ENCODE measurements around the gene TPM4. TPM values are rescaled to one million over a fixed set of nuclear protein-coding genes. Genes with fewer than 3 reads are reported as not detected.

TPM4 gene
- total RNA-seq, 4 donors from 2014 or later: 21.8 to 62.8 (median 44.1) TPM

DNA sequence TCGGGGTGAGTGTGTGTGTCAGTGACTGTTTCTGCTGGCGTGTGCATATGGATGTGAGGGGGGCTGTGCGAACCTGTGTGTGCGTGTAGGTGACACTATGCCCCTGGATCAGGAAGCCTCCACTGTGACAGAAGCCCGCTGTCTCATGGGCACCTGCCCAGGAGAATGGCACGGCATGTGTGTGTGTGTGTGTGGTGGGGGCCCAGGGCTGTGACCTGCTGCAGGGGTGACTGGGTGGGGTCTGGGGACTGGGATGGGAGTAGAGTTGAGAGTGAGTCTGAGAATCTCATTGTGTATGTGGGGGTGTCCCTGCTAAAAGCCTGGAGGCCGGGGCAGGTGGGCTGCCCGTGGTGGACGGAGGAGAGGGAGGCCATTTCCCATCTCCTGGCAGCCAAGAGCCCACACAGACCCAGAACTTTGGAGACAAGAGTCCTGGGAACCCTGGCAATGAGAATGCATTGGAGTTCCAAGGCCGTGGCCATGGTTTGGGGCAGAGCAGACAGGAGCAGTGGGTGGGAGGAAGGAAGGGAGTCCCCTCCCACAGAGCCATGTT is 6.4 kb upstream of the TPM4 start:
- intact Hi-C loops (cut with DNase I; ENCODE audit: low total_unique reads) (no loop called here), in situ Hi-C loops (cut with MboI; ENCODE audit: low sequenced_read_pairs in 4 of 4) (no loop called here)

DNA sequence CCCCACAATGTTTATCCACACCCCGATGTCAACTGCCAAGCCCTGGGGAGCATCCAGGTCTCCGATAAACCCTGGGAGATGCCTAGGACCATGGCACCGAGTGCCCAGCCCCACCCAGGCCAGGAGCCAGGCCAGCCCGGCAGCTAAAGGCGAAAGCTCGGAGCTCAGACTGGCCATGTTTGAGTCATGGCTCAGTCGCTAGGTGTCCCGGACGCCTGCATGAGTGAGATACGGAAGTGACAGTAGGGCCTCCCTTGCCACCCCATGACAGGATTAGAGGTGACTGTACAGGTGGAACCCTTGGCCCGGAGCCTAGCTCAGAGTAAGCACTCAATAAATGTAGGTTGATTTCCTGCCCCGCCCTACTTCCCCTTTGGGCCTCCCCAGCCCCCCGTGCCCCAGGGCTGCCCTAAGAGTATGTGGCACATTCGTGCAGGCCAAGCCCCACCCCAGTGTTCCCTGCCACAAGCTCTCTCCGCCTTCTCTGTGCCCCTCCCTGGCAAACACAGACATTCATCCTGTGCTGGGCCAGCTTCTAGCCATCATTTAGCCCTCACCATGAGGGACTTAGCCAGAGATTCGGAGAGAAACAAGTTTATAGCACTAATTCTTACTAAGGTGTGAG is 5.8 kb upstream of the TPM4 start:
- peak; percentile 26 to 37 for ATAC-seq
- intact Hi-C loops (cut with DNase I; ENCODE audit: low total_unique reads): no loop called here
- DNase-seq: peak in 1 of 2 donors; percentile 45
- H3K27me3 ChIP-seq: peaks cover 0 to 5% (median under 1%) of the 10 kb centered on the region in 3 donors
- in situ Hi-C loops (cut with MboI; ENCODE audit: low sequenced_read_pairs in 4 of 4): no loop called here
- H3K4me1 ChIP-seq: peaks cover 0 to 8% of the 10 kb centered on the region in 2 donors
- H3K36me3 ChIP-seq: no peaks in the 10 kb centered on the region
- no peak overlapping the region for H3K4me3 ChIP-seq
- no peaks in the 10 kb centered on the region for H3K9me3 ChIP-seq
- H3K27ac ChIP-seq: peak overlapping the region; percentile 52 to 76 (median 71)
- TF ChIP-seq, protein P1, sequence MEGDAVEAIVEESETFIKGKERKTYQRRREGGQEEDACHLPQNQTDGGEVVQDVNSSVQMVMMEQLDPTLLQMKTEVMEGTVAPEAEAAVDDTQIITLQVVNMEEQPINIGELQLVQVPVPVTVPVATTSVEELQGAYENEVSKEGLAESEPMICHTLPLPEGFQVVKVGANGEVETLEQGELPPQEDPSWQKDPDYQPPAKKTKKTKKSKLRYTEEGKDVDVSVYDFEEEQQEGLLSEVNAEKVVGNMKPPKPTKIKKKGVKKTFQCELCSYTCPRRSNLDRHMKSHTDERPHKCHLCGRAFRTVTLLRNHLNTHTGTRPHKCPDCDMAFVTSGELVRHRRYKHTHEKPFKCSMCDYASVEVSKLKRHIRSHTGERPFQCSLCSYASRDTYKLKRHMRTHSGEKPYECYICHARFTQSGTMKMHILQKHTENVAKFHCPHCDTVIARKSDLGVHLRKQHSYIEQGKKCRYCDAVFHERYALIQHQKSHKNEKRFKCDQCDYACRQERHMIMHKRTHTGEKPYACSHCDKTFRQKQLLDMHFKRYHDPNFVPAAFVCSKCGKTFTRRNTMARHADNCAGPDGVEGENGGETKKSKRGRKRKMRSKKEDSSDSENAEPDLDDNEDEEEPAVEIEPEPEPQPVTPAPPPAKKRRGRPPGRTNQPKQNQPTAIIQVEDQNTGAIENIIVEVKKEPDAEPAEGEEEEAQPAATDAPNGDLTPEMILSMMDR (IDR thresholded peaks at IDR 0.05 in 4 of 5, conservative IDR thresholded peaks at IDR 0.05 in 1 of 5): no peak
- no peak for TF ChIP-seq POLR2A (IDR thresholded peaks at IDR 0.05)

More for the DNA sequence above, 6.4 kb upstream of the TPM4 start:
- peaks cover 0 to 5% (median 0%) of the 10 kb centered on the region in 3 donors for H3K27me3 ChIP-seq
- no peak overlapping the region for H3K4me3 ChIP-seq
- no peaks in the 10 kb centered on the region for H3K9me3 ChIP-seq
- H3K4me1 ChIP-seq: peaks cover 0 to 8% of the 10 kb centered on the region in 2 donors
- DNase-seq (no peak), ATAC-seq (no peak)
- H3K27ac ChIP-seq: peak overlapping the region; percentile 52 to 76 (median 71)
- TF ChIP-seq, protein P1 (IDR thresholded peaks at IDR 0.05 in 4 of 5, conservative IDR thresholded peaks at IDR 0.05 in 1 of 5): no peak
- TF ChIP-seq POLR2A (IDR thresholded peaks at IDR 0.05): no peak
- H3K36me3 ChIP-seq: no peaks in the 10 kb centered on the region

GRCh38 chr19:16071072-16071691 is 5.1 kb upstream of the TPM4 start:
- H3K36me3 ChIP-seq: no peaks in the 10 kb centered on the region
- H3K27ac ChIP-seq: peak overlapping the region; percentile 52 to 76 (median 71)
- in situ Hi-C loops (cut with MboI; ENCODE audit: low sequenced_read_pairs in 4 of 4): no loop called here
- no peaks in the 10 kb centered on the region for H3K9me3 ChIP-seq
- H3K4me1 ChIP-seq: peaks cover 0 to 8% of the 10 kb centered on the region in 2 donors
- H3K27me3 ChIP-seq: peaks cover 0 to 10% (median 7%) of the 10 kb centered on the region in 3 donors
- intact Hi-C loops (cut with DNase I; ENCODE audit: low total_unique reads): no loop called here
- no peak for ATAC-seq
- no peak for DNase-seq
- H3K4me3 ChIP-seq: no peak overlapping the region
- no peak for TF ChIP-seq POLR2A (IDR thresholded peaks at IDR 0.05)
- TF ChIP-seq, protein P1 (IDR thresholded peaks at IDR 0.05 in 4 of 5, conservative IDR thresholded peaks at IDR 0.05 in 1 of 5): no peak

DNA sequence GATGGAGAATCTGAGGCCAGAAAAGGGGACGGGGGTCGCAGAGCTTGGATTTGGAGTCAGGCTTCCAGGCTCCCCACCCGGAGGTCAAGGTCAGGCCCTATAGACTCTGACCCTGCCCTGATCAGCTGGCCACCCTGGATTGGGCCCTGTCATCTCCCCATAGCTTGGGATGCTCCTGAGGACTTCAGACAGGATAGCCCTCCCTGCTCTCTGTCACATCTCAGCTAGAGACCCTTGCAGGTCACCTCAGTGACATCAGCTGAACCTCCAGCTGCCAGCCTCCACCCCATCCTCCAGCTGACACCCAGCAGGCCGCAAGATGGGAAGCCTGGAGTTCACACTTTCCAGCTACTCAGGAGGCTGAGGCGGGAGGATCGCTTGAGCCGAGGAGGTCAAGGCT is 2.8 kb upstream of the TPM4 start:
- peaks cover 4 to 29% (median 16%) of the 10 kb centered on the region in 3 donors for H3K27me3 ChIP-seq
- no peaks in the 10 kb centered on the region for H3K9me3 ChIP-seq
- peaks cover 0 to 14% of the 10 kb centered on the region in 2 donors for H3K4me1 ChIP-seq
- ATAC-seq (no peak), DNase-seq (no peak)
- TF ChIP-seq POLR2A (IDR thresholded peaks at IDR 0.05): no peak
- TF ChIP-seq, protein P1 (IDR thresholded peaks at IDR 0.05 in 4 of 5, conservative IDR thresholded peaks at IDR 0.05 in 1 of 5): no peak
- H3K4me3 ChIP-seq: no peak overlapping the region
- peak overlapping the region in 2 of 4 donors; percentile 7 to 76 for H3K27ac ChIP-seq
- H3K36me3 ChIP-seq: no peaks in the 10 kb centered on the region
- in situ Hi-C loops (cut with MboI; ENCODE audit: low sequenced_read_pairs in 4 of 4): no loop called here
- intact Hi-C loops (cut with DNase I; ENCODE audit: low total_unique reads): no loop called here
